Islet of Langerhans (tissue), 1 donor: ENCODE measurements around the gene RNF217.
"Not testable (repeated sequence)": the region's sequence is repeated elsewhere in the genome, so short reads cannot be mapped to it uniquely, and the experiment has no call there.

Source experiments
- FAIRE-seq: peaks from one replicate; lab custom pipeline; 2011; peaks lifted over from hg19 to GRCh38; lab: Jason Lieb, UNC

The RNF217 gene

GRCh38 chr6:124963831-124964763, 1.9 kb downstream of the RNF217 start:
- no peak for FAIRE-seq

GRCh38 chr6:124964764-124965105, 2.5 kb downstream of the RNF217 start:
- FAIRE-seq = no peak

- not testable (repeated sequence) for FAIRE-seq
These were observed 3.2 kb downstream of the RNF217 start for GRCh38 chr6:124965424-124965850.

GRCh38 chr6:124967444-124967843, 5.2 kb downstream of the RNF217 start:
- no peak for FAIRE-seq

- FAIRE-seq = no peak
These were observed 6.2 kb downstream of the RNF217 start for GRCh38 chr6:124968401-124968800.

GRCh38 chr6:124970243-124970642, 8.0 kb downstream of the RNF217 start:
- FAIRE-seq = no peak

GRCh38 chr6:124970763-124971162, 8.5 kb downstream of the RNF217 start:
- no peak for FAIRE-seq

- FAIRE-seq = no peak
These were observed 11.5 kb downstream of the RNF217 start for GRCh38 chr6:124973780-124974179.

- FAIRE-seq = no peak
These were observed 12.6 kb downstream of the RNF217 start for GRCh38 chr6:124974771-124975377.

GRCh38 chr6:124977067-124977908, 15.1 kb downstream of the RNF217 start:
- peak; percentile 60 for FAIRE-seq

- FAIRE-seq = no peak
These were observed 16.4 kb downstream of the RNF217 start for GRCh38 chr6:124978451-124979293.

GRCh38 chr6:124979294-124979678, 17.0 kb downstream of the RNF217 start:
- FAIRE-seq = no peak

GRCh38 chr6:124982669-124983068, 20.4 kb downstream of the RNF217 start:
- no peak for FAIRE-seq

- FAIRE-seq = no peak
These were observed 21.3 kb downstream of the RNF217 start for GRCh38 chr6:124983383-124984083.

- FAIRE-seq = no peak
These were observed 22.6 kb downstream of the RNF217 start for GRCh38 chr6:124984668-124985338.

- FAIRE-seq = no peak
These were observed 23.9 kb downstream of the RNF217 start for GRCh38 chr6:124986164-124986563.

GRCh38 chr6:124987291-124987690, 25.1 kb downstream of the RNF217 start:
- FAIRE-seq = no peak

- no peak for FAIRE-seq
These were observed 25.9 kb downstream of the RNF217 start for GRCh38 chr6:124987999-124988591.

GRCh38 chr6:124989136-124989983, 27.1 kb downstream of the RNF217 start:
- FAIRE-seq = no peak
